HG03558 (cell line): ENCODE results near the gene C16orf82.

Source experiments
- ATAC-seq: cut with Tn5 transposase; IDR thresholded peaks from one replicate; pipeline ENCODE4 v1.9.1; 2021; ENCODE audit warnings: moderate number of reproducible peaks; ENCODE audit not compliant: unreplicated experiment; ENCODE audit errors: extremely low read depth

C16orf82 gene

DNA sequence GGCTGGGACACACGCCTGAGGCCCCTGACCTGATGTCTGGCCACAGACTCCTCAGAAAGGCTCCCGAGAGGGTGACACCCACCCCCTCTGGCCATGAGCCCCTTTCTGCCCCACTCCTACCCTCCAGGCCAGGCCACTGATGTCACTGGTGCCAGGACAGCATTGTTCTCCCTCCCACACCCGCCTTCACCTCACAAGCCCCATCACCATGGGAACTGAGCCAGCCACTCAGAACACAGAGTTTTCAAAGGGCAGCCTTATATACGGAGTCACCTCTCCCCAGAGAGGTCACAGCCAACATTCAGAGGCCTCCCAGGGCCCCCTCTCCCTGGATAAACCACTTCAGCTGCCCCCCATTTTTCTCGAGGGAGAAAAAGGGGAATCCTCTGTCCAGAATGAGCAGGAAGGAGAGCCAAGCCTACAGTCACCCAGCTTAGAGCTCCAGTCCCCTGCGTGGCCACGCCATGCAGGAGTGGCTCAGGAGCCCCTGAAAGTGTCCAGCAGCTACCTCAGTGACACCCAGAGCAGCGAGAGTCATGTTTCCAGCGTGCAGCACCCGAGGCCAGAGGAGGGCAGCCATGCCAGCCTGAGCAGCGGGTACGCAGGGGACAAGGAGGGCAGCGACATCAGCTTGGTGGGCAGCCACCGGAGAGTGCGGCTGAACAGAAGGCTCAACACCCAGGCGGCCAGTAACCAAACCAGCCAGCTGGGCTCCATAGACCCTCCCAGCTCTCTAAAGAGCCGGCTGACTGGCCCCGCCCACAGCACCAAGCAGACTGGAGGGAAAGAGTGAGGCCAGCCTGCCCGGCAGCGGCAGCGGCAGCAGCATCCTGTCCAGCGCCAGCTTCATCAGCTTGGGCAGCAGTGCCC lies at the start of gene C16orf82:
C16orf82 (plus strand) TSS at position 260 of the 870 bp plus-strand sequence.
- no peak for ATAC-seq

DNA sequence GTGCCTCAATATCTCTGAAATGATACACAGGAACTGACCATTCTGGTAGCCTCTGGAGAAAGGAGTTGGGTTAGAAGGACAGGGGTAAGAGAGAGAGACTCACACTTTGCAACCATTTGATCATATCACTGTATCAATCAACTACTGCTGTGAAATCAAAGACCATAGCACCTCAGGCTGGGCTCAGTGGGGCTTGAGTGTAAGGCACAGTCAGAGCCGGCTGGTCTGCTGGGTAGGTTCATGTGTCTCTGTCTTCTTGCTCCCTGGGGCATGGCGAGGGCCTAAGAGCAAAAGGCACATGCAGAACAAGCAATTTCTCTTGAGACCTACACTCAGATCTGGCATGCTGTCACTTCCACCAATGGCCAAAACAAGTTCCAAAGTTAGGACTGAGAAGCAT lies 46.7 kb upstream of the C16orf82 start:
- no peak for ATAC-seq

DNA sequence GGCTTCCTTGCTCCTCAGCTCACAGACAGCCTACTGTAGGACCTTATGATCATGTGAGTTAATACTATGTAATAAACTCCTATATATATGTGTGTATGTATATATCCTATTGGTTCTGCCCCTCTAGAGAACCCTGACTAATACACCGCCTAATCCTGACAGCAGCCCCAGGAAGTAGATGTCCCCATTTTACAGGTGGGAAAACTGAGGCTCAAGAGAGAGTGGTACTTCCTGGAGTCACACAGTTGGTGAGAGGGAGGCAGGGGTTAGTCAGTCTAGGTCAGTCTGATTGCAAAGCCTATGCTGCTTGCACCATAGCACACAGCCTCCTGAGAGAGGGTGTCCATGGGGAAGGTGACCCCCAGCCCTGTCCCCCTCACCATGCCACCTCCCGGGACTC lies 42.7 kb upstream of the C16orf82 start:
- no peak for ATAC-seq

DNA sequence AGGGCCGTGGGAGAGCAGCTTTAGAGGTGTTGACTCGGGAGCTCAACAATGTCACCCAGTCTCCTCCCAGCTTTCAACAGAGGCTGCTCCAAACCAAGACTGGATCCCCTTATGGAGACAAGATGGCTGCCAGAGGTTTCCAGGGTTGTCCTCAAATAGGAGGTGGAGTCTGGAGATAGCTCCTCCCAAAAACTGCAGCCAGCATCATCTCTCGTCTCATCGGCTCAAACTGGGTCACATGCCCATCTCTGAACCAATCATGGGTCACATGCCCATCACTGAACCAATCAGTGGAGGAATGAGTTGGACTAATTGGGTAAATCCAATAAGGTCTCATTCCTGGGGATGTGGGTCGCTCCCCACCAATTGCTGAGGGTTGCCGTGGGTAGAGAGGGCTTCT lies 41.1 kb upstream of the C16orf82 start:
- no peak for ATAC-seq

DNA sequence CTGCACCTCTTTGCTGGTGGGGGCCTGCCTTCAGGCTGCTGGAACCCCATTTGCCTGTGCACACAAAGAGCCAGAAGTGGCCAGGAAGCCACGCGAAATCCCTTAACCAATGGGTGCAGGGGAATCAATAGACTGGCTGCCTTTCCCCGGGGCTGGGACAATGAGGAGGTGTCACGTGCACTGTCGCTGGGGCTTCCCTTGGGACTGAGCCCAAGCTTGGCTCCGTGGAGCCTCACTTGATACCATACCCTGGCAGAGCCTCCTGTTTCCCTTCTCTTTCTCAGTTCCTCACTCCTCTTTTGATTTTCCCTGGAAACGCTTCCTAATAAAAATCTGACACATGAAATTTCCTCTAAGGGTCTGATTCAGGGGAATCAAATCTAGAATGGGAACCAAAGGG lies 38.8 kb upstream of the C16orf82 start:
- ATAC-seq = no peak

DNA sequence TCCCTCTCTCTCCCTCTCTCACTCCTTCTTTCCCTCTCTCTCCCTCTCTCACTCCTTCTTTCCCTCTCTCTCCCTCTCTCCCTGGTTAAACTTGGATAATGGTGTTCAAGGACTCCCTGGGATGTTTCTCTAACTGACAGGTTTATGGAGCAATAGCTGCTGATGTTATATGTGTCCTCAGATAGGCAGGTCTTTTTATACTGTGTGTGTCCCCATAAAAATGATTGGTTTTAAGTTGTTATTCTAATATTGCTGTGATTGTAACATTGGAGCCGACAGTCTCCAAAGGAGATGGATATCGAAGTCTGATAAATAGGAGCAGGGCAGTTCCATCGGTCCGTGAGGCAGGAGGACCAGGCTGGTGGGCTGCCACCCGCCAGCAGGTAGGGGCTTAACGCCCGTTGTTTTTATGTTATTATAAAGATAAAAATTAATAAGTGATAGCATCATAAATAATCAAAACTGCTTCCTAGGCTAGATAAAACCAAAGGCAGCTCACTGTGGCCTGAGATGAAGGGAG lies 38.1 kb upstream of the C16orf82 start:
- ATAC-seq = no peak

DNA sequence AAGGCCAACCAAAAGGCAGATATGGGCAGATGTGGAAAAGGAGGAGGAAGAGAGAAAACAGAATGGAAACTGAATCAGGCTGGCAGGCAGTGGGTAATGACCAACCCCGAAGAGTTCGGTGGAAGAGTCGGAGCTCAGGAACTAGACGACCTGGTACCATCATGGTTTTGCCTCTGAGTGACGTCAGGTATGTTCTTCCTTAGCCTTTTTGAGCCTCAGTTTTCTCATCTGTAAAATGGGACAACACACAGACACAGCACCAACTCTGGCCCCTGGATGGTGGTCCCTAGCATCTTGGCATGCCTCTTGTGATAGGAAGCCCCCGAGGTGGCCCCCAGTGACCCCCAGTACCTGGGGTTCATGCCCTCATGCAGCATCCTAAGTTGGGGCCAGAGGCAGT lies 37.2 kb upstream of the C16orf82 start:
- ATAC-seq = no peak

DNA sequence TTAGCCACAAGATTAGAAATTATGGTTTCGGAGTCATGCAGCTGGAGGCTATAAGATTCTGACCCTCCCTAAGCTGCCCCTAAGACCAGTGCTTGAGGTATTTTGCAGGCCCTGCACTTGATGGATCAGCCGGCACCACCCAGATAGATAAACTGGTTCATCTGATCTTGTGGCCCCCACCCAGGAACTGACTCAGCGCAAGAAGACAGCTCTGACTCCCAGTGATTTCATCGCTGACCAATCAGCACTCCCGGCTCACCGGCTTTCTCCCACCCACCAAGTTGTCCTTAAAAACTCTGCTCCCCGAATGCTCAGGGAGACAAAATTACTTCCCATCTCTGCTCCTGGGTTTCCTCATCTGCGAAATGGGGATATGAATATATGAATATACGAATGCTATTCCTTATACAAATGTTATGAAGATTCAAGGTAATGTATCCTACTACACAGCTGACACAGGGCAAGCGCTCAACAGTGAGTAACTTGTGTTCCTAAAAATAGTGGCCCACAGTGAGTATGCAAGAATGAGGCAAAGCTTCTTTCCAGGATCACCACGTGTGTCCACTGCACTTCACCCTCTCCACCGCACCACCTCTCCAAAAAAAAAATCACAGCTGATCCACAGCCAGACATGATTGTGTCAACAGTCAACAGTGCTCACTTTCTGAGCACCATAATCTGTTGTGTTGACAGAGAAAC lies 33.3 kb upstream of the C16orf82 start:
- ATAC-seq = no peak

DNA sequence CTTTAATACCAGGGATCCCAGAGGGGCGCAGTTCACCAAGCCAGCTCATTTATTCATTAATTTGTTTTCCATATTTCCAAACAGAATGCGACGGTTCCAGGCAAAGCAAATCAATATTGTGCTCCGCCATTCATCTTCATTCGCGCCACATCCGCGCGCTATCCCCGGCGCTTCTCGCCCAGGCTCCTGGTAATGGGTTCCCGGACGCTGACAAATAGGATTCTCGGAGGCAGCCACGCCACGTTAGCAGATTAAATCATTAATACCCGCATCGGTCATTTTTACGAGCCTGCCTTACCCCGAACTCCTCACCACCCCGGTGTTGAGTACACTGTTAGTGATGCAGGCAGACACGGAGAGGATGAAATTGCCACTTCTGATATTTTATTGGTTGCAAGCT lies 26.0 kb upstream of the C16orf82 start:
- no peak for ATAC-seq

DNA sequence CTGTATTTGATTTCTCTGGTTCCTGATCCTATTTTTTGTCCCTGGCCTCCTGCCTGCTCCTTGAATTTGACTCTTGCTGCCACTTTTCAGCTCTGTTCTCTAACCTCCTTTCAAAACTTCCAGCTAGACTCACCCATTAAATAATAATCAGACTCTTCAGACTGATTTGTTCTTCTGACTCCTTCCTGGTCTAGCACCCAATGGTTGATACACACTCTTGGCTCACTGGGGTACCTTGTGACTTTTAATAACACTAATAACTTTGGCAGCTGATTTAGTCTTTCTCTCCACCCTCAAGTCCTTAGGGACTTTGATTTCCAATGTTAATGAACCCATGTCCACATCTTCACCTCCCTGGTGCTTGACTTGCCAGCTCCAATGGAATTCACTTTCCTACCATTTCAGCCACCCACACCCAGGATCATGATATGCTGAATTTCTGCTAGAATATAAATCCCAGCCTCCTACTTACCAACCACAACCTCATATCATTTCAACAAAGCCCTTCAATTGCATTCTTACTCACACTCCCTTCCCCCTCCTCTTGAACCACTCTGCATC lies 19.7 kb upstream of the C16orf82 start:
- no peak for ATAC-seq

DNA sequence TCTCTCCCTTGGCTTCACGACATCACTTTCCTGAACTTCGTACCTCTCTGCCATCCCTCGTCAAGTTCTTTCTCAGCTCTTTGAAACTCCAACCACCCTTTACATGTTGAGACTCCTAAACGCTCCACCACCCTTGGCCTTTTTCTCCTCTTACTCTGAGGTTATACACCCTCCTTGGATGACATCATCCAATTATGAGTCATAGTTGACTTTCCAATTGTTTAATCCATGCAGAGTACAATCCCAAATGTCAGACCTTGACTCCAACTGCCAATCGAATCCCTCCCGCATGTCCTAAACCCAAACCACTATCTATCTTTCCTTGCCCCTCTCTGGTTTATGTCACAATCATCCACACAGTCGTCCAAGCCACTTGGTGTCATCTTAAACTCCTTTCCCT lies 18.4 kb upstream of the C16orf82 start:
- no peak for ATAC-seq

DNA sequence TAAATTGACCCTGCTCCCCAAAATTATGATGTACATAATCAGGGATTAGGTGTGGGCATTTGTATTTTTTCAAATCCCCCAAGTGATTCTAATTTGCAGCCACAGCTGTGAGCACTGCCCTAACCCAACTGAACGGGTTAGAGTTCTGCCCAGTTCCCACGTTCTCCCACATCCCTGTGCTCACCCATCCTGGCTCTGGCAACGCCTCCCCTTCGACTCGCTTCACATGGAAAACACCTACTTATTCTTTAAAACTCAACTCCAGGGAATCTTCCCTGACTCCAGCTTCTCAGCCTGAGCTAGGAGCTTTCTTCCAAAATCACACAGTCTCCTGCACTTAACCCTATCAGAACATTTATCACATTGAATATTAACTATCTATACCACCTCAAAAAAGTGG lies 17.6 kb upstream of the C16orf82 start:
- ATAC-seq = no peak

DNA sequence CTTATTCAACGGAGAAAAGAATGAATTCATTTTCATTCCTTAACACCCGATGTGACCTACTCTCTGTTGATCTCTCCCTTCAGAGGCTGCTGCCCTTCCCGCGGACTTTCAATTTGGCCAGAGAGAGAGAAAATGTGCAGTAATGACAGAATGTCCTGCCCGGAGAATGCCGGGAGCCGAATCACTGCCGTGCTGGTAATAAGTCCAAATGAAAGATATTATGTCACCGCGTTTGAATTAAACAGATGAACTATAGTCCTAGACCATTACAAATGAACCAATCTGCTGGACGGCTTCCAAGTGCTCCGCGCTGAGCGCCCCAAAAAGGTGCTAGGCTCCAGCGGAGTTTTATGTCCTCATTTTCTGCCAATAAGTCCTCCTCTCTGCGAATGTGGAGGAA lies 14.7 kb upstream of the C16orf82 start:
- ATAC-seq = no peak

DNA sequence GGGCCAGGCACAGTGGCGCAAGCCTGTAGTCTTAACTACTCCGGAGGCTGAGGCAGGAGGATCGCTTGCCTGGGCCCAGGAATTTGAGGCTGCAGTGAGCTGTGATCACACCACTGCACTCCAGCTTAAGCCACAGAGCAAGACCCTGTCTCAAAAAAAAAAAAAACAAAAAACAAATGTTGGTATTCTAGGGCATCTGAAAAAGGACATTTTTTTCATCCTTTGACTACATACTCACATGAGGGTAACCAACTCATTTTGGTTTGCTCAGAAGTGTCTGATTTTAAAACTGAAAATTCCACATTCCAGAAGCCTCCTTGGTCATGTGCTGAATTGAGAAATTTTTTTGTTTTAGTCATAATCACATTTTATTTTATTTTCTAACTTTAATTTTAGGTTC lies 12.7 kb upstream of the C16orf82 start:
- no peak for ATAC-seq

DNA sequence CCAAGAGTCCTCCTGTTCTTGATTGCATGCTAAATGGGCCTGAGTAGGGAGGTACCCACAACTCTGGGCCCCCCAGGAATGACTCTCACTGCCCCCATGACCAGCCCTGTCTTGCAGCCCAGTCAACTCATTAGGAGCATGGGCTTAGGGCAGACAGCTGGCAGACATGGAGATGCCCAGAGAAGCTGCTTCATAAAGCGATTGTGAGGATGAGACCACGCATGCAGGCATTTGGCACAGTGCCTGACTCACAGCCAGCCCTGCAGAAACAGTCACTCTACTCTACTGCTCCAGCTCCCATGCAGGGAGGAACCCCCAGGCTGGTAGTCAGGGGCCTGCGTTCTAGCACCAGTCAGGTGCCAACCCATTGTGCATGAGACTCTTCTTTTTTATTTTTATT lies 8.4 kb upstream of the C16orf82 start:
- ATAC-seq = no peak

DNA sequence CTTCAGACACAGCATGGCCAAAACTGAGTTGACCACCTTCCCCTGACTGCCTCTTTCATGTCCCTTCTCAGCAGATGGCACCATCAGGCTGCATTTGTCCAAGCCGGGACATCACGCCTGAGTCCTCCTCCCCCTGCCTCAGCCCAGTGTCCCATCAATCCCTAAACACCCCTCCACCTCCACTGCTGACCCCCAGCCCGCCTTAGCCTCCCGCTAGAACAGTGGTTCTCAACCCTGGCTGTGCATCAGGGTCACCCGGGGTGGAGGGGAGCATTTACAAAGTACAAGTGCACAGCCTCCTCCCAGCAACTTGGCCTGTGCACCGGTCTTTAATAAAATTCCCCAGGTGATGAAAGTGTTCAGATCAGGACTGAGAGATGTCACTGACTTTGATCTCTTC lies 4.0 kb downstream of the C16orf82 start:
- no peak for ATAC-seq

DNA sequence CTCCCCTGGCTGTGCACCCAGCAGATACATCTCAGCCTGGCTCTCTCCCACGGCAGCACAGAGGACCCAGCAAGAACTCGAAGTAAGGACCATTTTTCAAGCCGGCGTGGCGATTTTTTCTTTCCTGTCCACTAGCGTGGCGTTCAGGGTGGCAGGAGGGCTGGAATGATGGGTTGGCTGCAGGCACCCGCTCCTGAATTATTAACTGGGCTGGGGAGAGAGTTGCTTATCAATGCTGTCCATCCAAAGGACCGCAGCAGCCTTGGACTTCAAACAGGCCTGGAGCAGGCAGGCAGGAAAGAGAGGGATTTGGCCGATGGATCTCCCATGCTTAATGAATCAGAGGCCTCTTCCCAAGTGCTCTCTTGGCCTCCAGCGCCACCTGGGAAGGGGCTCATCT lies 7.0 kb downstream of the C16orf82 start:
- ATAC-seq = no peak

DNA sequence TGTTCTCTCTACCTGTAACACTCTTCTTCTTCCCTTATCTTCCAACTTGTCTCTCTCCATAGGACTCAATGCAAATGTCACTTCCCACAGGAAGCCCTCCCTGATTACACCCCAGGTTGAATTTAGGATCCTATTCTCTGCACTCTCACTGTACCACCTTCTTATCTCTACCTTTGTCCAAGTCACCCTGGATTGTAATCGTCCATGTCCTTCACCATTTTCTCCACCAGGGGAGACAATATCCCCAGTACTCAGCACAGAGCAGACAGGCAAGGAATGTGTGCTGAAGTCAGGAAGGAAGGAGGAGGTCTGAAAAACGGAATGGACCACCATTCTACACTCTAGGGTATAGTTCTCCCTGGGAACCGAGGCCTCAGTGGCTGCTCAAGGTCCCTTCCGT lies 14.2 kb downstream of the C16orf82 start:
- no peak for ATAC-seq

DNA sequence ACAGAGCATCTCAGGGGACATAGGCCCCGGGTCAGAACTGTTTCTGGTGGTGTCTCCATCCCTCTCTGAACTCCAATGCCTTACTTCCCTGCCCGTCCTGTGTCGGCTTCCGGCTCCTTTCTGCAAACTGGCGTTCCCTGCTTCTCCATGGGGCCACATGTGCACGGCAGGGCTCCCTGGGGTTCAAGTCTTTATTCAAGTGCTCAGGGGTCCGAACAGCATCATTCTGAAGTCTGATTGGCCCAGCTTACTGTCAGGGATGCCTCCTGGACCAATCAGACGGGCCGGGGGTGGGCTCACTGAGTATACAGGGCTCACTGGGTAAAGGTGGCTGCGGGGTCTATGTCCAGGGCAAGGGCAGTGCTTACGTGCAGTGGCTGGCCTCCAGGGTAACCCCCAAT lies 17.1 kb downstream of the C16orf82 start:
- no peak for ATAC-seq

DNA sequence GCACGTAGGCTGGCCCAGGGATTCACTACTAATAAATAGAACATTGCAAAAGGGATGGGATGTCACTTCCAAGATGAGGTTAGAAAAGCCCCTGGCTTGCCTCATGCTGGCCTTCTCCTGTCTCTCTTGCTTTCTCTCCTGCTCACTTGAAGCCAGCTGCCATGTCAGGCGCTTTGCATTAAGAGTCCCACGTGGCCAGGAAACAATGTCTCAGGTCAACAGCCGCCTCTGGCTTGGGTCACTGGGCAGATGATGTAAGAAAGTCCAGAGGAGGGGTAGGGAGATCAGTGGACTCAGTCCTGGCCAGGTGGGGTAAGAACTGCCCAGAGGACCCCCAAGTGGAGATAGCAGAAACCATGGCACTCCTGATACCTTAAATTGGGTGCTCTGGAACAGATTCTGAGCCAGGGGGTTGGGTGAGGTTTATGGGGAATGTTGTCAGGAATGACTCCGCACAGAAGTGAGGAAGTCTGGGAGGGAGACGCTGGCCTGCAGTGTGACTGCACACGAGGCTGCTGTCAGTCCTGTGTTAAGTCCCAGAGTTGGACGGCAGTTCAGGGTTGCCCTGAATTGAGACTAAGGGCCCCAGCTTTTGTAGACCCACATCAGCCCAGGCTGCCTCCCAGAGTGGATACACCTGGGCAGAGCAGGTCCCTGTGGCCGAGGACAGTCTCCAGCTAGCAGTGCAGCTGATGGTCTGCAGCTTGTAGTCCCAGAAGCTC lies 17.7 kb downstream of the C16orf82 start:
- no peak for ATAC-seq

DNA sequence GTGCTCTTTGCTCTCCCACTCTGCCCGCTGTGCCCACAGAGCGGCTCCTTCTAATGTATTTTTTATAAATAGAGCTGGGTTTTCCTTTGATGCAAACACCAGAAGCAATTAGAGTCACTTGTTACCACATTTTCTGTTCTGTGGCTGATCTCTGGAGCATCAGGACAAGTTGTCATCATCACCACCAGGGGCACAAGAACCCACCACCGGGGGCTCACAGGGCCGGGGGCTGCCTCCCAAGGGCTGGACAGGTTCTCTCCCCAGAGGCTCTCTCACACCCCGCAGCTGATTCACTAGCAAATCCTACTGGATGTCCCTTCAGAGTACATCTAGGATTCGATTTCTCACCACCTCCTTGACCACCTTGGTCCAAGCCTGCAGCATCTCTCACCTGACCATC lies 18.5 kb downstream of the C16orf82 start:
- ATAC-seq = no peak
